H1 (cell line): Measurements from ENCODE around the gene PIP5K1B. TPM values are rescaled to one million over a fixed set of nuclear protein-coding genes. Genes with fewer than 3 reads are reported as not detected.

Experiments used
- CTCF ChIA-PET: fragments of 300-600 bp; sonication (Branson Sonifier 250); formaldehyde crosslinking; loops from one replicate; lab custom pipeline; 2021; ENCODE audit not compliant: partially characterized antibody; lab: Charles Lee
- POLR2A ChIA-PET: fragments of 300-600 bp; sonication (Branson Sonifier 250); formaldehyde crosslinking; loops from one replicate; lab custom pipeline; 2021; ENCODE audit warnings: inconsistent platforms; ENCODE audit not compliant: partially characterized antibody; lab: Charles Lee
- DNase-seq, 2 experiments: peaks; one replicate each; pipeline versions ENCODE4 v3.0.0 to v3.0.0-alpha.2; 2010 to 2022; ENCODE audit warnings: low spot score in 2 of 2, low read depth in 1 of 2, mixed read lengths in 1 of 2
- FAIRE-seq: peaks from 2 replicates; lab custom pipeline; 2011; peaks lifted over from hg19 to GRCh38; lab: Jason Lieb, UNC
- H2AFZ ChIP-seq: 2 replicates; pipeline ENCODE4 v1.8.1; 2012; ENCODE audit warnings: low read length, inconsistent platforms
- H2AK5ac ChIP-seq: 2 replicates; pipeline ENCODE4 v1.6.1; 2013; ENCODE audit warnings: low read depth, low read length
- H2BK120ac ChIP-seq: replicated peaks from 2 replicates; pipeline ENCODE3; 2013; ENCODE audit warnings: low read depth, low read length, inconsistent platforms
- H2BK12ac ChIP-seq: 2 replicates; pipeline ENCODE4 v1.6.1; 2013; ENCODE audit warnings: low read depth, low read length
- H2BK15ac ChIP-seq: 2 replicates; pipeline ENCODE4 v1.6.1; 2013; ENCODE audit warnings: low read length
- H2BK20ac ChIP-seq: 2 replicates; pipeline ENCODE4 v1.6.1; 2013; ENCODE audit warnings: low read length
- H2BK5ac ChIP-seq: 2 replicates; pipeline ENCODE4 v1.6.1; 2013; ENCODE audit warnings: low read depth, low read length
- H3K14ac ChIP-seq: 2 replicates; pipeline ENCODE4 v1.6.1; 2013; ENCODE audit warnings: inconsistent platforms; ENCODE audit not compliant: insufficient read length
- H3K18ac ChIP-seq: 2 replicates; pipeline ENCODE4 v1.6.1; 2013; ENCODE audit warnings: low read length; ENCODE audit errors: extremely low read depth
- H3K23ac ChIP-seq: 2 replicates; pipeline ENCODE4 v1.6.1; 2013; ENCODE audit warnings: inconsistent platforms; ENCODE audit not compliant: insufficient read length
- H3K23me2 ChIP-seq: 2 replicates; pipeline ENCODE4 v1.6.1; 2013; ENCODE audit warnings: low read depth, low read length
- H3K27ac ChIP-seq: 2 replicates; pipeline ENCODE4 v1.6.1; 2011; ENCODE audit warnings: low read depth, low read length, inconsistent platforms
- H3K27me3 ChIP-seq, 4 experiments: replicated peaks in 1 of 4; 1 replicate in 1 of 4; 2 replicates in 3 of 4; pipeline versions ENCODE4 v1.6.1 to v1.8.1; 2011 to 2013; ENCODE audit warnings: low read length in 3 of 4, mild to moderate bottlenecking in 3 of 4, inconsistent platforms in 2 of 4, mixed read lengths in 2 of 4, moderate library complexity in 1 of 4; ENCODE audit not compliant: control insufficient read depth in 3 of 4, insufficient read depth in 3 of 4; ENCODE audit errors: extremely low read depth in 1 of 4
- H3K36me3 ChIP-seq, 4 experiments: 2 replicates each; pipeline versions ENCODE4 v1.6.1 to v1.8.1; 2011 to 2013; ENCODE audit warnings: mild to moderate bottlenecking in 4 of 4, low read length in 3 of 4, moderate library complexity in 2 of 4, control low read depth in 1 of 4, inconsistent platforms in 1 of 4; ENCODE audit not compliant: insufficient read depth in 4 of 4, control insufficient read depth in 2 of 4
- H3K4ac ChIP-seq: replicated peaks from 2 replicates; pipeline ENCODE3; 2013; ENCODE audit warnings: low read length, low read depth, mixed read lengths, inconsistent platforms; ENCODE audit not compliant: insufficient read length
- H3K4me1 ChIP-seq, 4 experiments: replicated peaks in 1 of 4; 1 replicate in 1 of 4; 2 replicates in 3 of 4; pipeline versions ENCODE4 v1.6.1 to v1.8.1; 2011 to 2013; ENCODE audit warnings: low read length in 3 of 4, inconsistent platforms in 2 of 4, mixed read lengths in 1 of 4; ENCODE audit not compliant: insufficient read depth in 4 of 4, control insufficient read depth in 3 of 4
- H3K4me2 ChIP-seq, 2 experiments: 2 replicates each; pipeline versions ENCODE4 v1.6.1 to v1.8.1; 2011 to 2013; ENCODE audit warnings: low read depth in 2 of 2, low read length in 2 of 2, control low read depth in 1 of 2, inconsistent platforms in 1 of 2, mild to moderate bottlenecking in 1 of 2; ENCODE audit not compliant: insufficient read depth in 1 of 2
- H3K4me3 ChIP-seq, 4 experiments: fragments of 200-600, 300-600 bp in 1 of 4; sonication (generic), shearing (Covaris generic), sonication (Bioruptor Twin) in 1 of 4; 2 replicates each; pipeline versions ENCODE4 v1.5.1 to v1.8.1; 2011 to 2016; ENCODE audit warnings: low read length in 4 of 4, low read depth in 3 of 4, control low read depth in 2 of 4, inconsistent platforms in 2 of 4, mild to moderate bottlenecking in 2 of 4, mixed read lengths in 1 of 4, moderate library complexity in 1 of 4; ENCODE audit not compliant: insufficient read depth in 2 of 4; ENCODE audit errors: extremely low read depth in 1 of 4
- H3K56ac ChIP-seq: replicated peaks from 2 replicates; pipeline ENCODE3; 2013; ENCODE audit warnings: low read depth, mild to moderate bottlenecking, mixed read lengths, low read length, inconsistent platforms; ENCODE audit not compliant: insufficient read length
- H3K79me1 ChIP-seq: 2 replicates; pipeline ENCODE4 v1.6.1; 2013; ENCODE audit warnings: low read depth, low read length, control low read depth
- H3K79me2 ChIP-seq, 2 experiments: 2 replicates each; pipeline versions ENCODE4 v1.6.1 to v1.8.1; 2012 to 2013; ENCODE audit warnings: low read length in 2 of 2, mild to moderate bottlenecking in 2 of 2, inconsistent platforms in 1 of 2; ENCODE audit not compliant: insufficient read depth in 2 of 2, control insufficient read depth in 1 of 2
- H3K9ac ChIP-seq, 4 experiments: replicated peaks in 1 of 4; 1 replicate in 1 of 4; 2 replicates in 3 of 4; pipeline versions ENCODE4 v1.6.1 to v1.8.1; 2011 to 2013; ENCODE audit warnings: low read depth in 3 of 4, low read length in 3 of 4, control low read depth in 2 of 4, mild to moderate bottlenecking in 2 of 4, moderate library complexity in 2 of 4, inconsistent platforms in 1 of 4; ENCODE audit errors: extremely low read depth in 1 of 4
- H3K9me3 ChIP-seq, 2 experiments: 2 replicates each; pipeline versions ENCODE4 v1.6.1 to v1.8.1; 2012 to 2013; ENCODE audit warnings: mild to moderate bottlenecking in 2 of 2, moderate library complexity in 2 of 2, control low read depth in 1 of 2, inconsistent platforms in 1 of 2, low read depth in 1 of 2, low read length in 1 of 2, mixed read lengths in 1 of 2; ENCODE audit not compliant: insufficient read depth in 2 of 2
- H4K20me1 ChIP-seq, 2 experiments: replicated peaks in 1 of 2; 2 replicates each; pipeline versions ENCODE3 to v1.8.1; 2011 to 2013; ENCODE audit warnings: inconsistent platforms in 2 of 2, low read length in 2 of 2, mild to moderate bottlenecking in 1 of 2; ENCODE audit not compliant: insufficient read depth in 2 of 2, control insufficient read depth in 1 of 2
- H4K5ac ChIP-seq: 2 replicates; pipeline ENCODE4 v1.6.1; 2013; ENCODE audit warnings: low read length, low read depth, mixed read lengths, inconsistent platforms; ENCODE audit not compliant: insufficient read length
- H4K8ac ChIP-seq: 2 replicates; pipeline ENCODE4 v1.8.0; 2013; ENCODE audit warnings: mild to moderate bottlenecking, moderate library complexity, low read length, inconsistent platforms; ENCODE audit not compliant: insufficient read depth; ENCODE audit errors: extremely low read depth
- H4K91ac ChIP-seq: replicated peaks from 2 replicates; pipeline ENCODE3; 2013; ENCODE audit warnings: low read length, mixed read lengths, inconsistent platforms; ENCODE audit not compliant: insufficient read length
- ASH2L ChIP-seq: fragments of 200-600, 300-600 bp; sonication (generic); IDR thresholded peaks from one replicate; pipeline ENCODE4 v1.7.1; 2017; ENCODE audit warnings: low read length
- ATF3 ChIP-seq: IDR thresholded peaks from 2 replicates; pipeline ENCODE4 v1.6.1; 2011; ENCODE audit warnings: low read depth, mild to moderate bottlenecking, low read length; ENCODE audit not compliant: insufficient read depth
- WGBS, 2 experiments: shearing (Covaris generic) in 1 of 2; methylation state at CpG; one replicate each; pipeline versions ENCODE4 v1.1.6 to v1.1.7; 2013 to 2015; ENCODE audit warnings: low lambda C conversion rate in 2 of 2, mixed read lengths in 2 of 2, inconsistent platforms in 1 of 2, low coverage in 1 of 2, missing lambda C conversion rate in 1 of 2; ENCODE audit not compliant: insufficient replicate concordance in 2 of 2, insufficient coverage in 1 of 2, insufficient read length in 1 of 2; ENCODE audit errors: extremely low coverage in 1 of 2, missing lambda C conversion rate in 1 of 2; 5-methylcytosine and 5-hydroxymethylcytosine counted together
- polyA plus RNA-seq, 7 experiments: library from polyadenylated mRNA; depleted of rRNA in 3 of 7; stranded (reverse) in 5 of 7; unstranded in 2 of 7; fragments of >200 nt in 5 of 7; fragments of 200-250 nt in 2 of 7; gene quantifications; 1 replicate in 5 of 7; 2 replicates in 1 of 7; 4 replicates in 1 of 7; pipeline versions ENCODE4 v1.2.1 to v1.2.3, GENCODE V29; 2011 to 2013; ENCODE audit warnings: missing spikeins in 2 of 7, mixed read lengths in 2 of 7
- total RNA-seq: library from RNA; stranded (reverse); fragmentation: NEBNext Ultra II Directional; extraction: Animal tissue kit (Norgen Biotek cat#: 25700); gene quantifications from 2 replicates; pipeline ENCODE4 v1.2.1, GENCODE V29; 2021

PIP5K1B gene
- total and polyA plus RNA-seq, 2 of the 8 experiments (the other 6 are each of a cell fraction or from before 2014, with no cell fraction given) = 4.7 to 7.7 TPM

GRCh38 chr9:69036799-69037198 lies 331.8 kb downstream of the PIP5K1B start:
- no peak overlapping the region; the same call in 1 of the 2 replicates for H2BK5ac ChIP-seq
- no peak overlapping the region for H3K27ac ChIP-seq
- WGBS, 2 experiments = 71% methylated on average over 10 of the region's 10 CpGs; no CpG with 5 or more reads in 1 of the 2 experiments
- H3K4me1 ChIP-seq = peaks cover 0 to 4% (median 1%) of the 10 kb centered on the region in 4 experiments; a peak in 2 of 7 replicates
- H3K9ac ChIP-seq = peak overlapping the region in 3 of 4 experiments; percentile 24 to 83 (median 25); a peak in 4 of 7 replicates
- H3K23ac ChIP-seq = no peak overlapping the region
- peak overlapping the region; percentile 71 to 77 for H3K4me2 ChIP-seq
- no peaks in the 10 kb centered on the region for H3K27me3 ChIP-seq
- H2BK120ac ChIP-seq = no peak overlapping the region
- no peak overlapping the region for H3K56ac ChIP-seq
- 0 out of 2 replicates have a peak overlapping the region, but pooled peaks have one; percentile 61 for H2BK20ac ChIP-seq
- H3K23me2 ChIP-seq = peaks cover 7% of the 10 kb centered on the region; the same call in 1 of the 2 replicates
- no peak overlapping the region for H3K14ac ChIP-seq
- POLR2A ChIA-PET = interaction anchor here (0.7 to 2.0 kb wide), 6 partner anchors 9 to 92 kb away, joined by 3 to 8 read pairs (median 3); no protein-coding TSS in a partner anchor
- H3K9me3 ChIP-seq = no peaks in the 10 kb centered on the region
- peak overlapping the region; percentile 5; the same call in 1 of the 2 replicates for H3K18ac ChIP-seq
- TF ChIP-seq ATF3 = no peak
- TF ChIP-seq ASH2L = peak; percentile 1
- H3K4me3 ChIP-seq = peak overlapping the region; percentile 61 to 96 (median 83)
- peaks cover 13 to 51% of the 10 kb centered on the region in 2 experiments for H3K79me2 ChIP-seq
- no peaks in the 10 kb centered on the region for H3K36me3 ChIP-seq
- CTCF ChIA-PET = interaction anchor here (0.7 to 1.0 kb wide), 4 partner anchors 10 to 154 kb away, joined by 3 to 4 read pairs (median 3); no protein-coding TSS in a partner anchor
- no peak overlapping the region; the same call in 1 of the 2 replicates for H2BK15ac ChIP-seq
- H3K79me1 ChIP-seq = peaks cover 7% of the 10 kb centered on the region; the same call in 1 of the 2 replicates
- no peak for FAIRE-seq
- no peak overlapping the region for H2AFZ ChIP-seq
- peaks cover 0 to 6% of the 10 kb centered on the region in 2 experiments for H4K20me1 ChIP-seq
- no peak overlapping the region for H4K5ac ChIP-seq
- peak overlapping the region; percentile 61 for H4K91ac ChIP-seq
- DNase-seq = no peak
- H3K4ac ChIP-seq = peak overlapping the region; percentile 24
- no peak overlapping the region for H2AK5ac ChIP-seq
- H4K8ac ChIP-seq = no peak overlapping the region
- 0 out of 2 replicates have a peak overlapping the region, but pooled peaks have one; percentile 39 for H2BK12ac ChIP-seq
